PC-9 (cell line): Measurements from ENCODE around the gene MAP3K20. TPM values are rescaled to one million over a fixed set of nuclear protein-coding genes. Genes with fewer than 3 reads are reported as not detected.
"Not testable (repeated sequence)": the region's sequence is repeated elsewhere in the genome, so short reads cannot be mapped to it uniquely, and the experiment has no call there.

Source experiments
- BruUV-seq: library from RNA; stranded (reverse); fragments of 400-500 nt; replicated peaks from 2 replicates; lab custom pipeline; 2021; lab: Mats Ljungman, UMichigan
- CTCF ChIA-PET: fragments of 300-600 bp; sonication (Branson Sonifier 250); formaldehyde crosslinking; loops from one replicate; lab custom pipeline; 2022; ENCODE audit warnings: antibody characterized with exemption; lab: Charles Lee
- POLR2A ChIA-PET: fragments of 300-600 bp; sonication (Branson Sonifier 250); formaldehyde crosslinking; loops from one replicate; lab custom pipeline; 2022; ENCODE audit warnings: antibody characterized with exemption; ENCODE audit not compliant: unreplicated experiment; lab: Charles Lee
- DNase-seq, 2 experiments: peaks; one replicate each; pipeline versions ENCODE4 v3.0.0 to v3.0.0-alpha.2; 2015 to 2022; ENCODE audit warnings: mixed read lengths in 1 of 2
- H2AFZ ChIP-seq: fragments of 200-600 bp; sonication (generic); 2 replicates; pipeline ENCODE4 v1.8.1; 2017; ENCODE audit warnings: antibody characterized with exemption
- H3F3A ChIP-seq: fragments of 200-600 bp; sonication (generic); 2 replicates; pipeline ENCODE4 v1.8.1; 2017; ENCODE audit warnings: antibody characterized with exemption, mild to moderate bottlenecking, low read depth; ENCODE audit not compliant: insufficient read depth
- H3K27ac ChIP-seq: fragments of 200-600 bp; sonication (generic); 2 replicates; pipeline ENCODE4 v1.6.1; 2016; ENCODE audit warnings: mixed run types
- H3K27me3 ChIP-seq: fragments of 200-600 bp; sonication (generic); 2 replicates; pipeline ENCODE4 v1.6.1; 2016; ENCODE audit warnings: low read depth, mixed run types; ENCODE audit not compliant: insufficient read depth
- H3K36me3 ChIP-seq: fragments of 200-600 bp; sonication (generic); 2 replicates; pipeline ENCODE4 v1.6.1; 2016; ENCODE audit warnings: low read depth, mixed run types
- H3K4me1 ChIP-seq: fragments of 200-600 bp; sonication (generic); replicated peaks from 2 replicates; pipeline ENCODE4 v1.6.1; 2016; ENCODE audit warnings: mixed run types; ENCODE audit not compliant: insufficient read depth
- H3K4me2 ChIP-seq: fragments of 200-600 bp; sonication (generic); 2 replicates; pipeline ENCODE4 v1.6.1; 2017; ENCODE audit warnings: mixed run types
- H3K4me3 ChIP-seq: fragments of 200-600 bp; sonication (generic); 2 replicates; pipeline ENCODE4 v1.6.1; 2016; ENCODE audit warnings: mixed run types
- H3K79me2 ChIP-seq: fragments of 200-600 bp; sonication (generic); 2 replicates; pipeline ENCODE4 v1.6.1; 2017; ENCODE audit warnings: low read depth, mixed run types
- H3K9me2 ChIP-seq: fragments of 200-600 bp; sonication (generic); 2 replicates; pipeline ENCODE4 v1.8.1; 2017; ENCODE audit warnings: mild to moderate bottlenecking; ENCODE audit not compliant: insufficient read depth
- H3K9me3 ChIP-seq: fragments of 200-600 bp; sonication (generic); 2 replicates; pipeline ENCODE4 v1.8.1; 2016; ENCODE audit warnings: low read depth; ENCODE audit not compliant: insufficient read depth
- H4K20me1 ChIP-seq: fragments of 200-600 bp; sonication (generic); 2 replicates; pipeline ENCODE4 v1.8.1; 2017; ENCODE audit not compliant: insufficient read depth
- CTCF ChIP-seq: fragments of 200-600 bp; sonication (generic); conservative IDR thresholded peaks from 2 replicates; pipeline ENCODE4 v1.6.1; 2017; ENCODE audit warnings: mixed run types, antibody characterized with exemption, mild to moderate bottlenecking, moderate library complexity
- EZH2 ChIP-seq: fragments of 200-600 bp; sonication (generic); IDR thresholded peaks from 2 replicates; pipeline ENCODE4 v1.8.0; 2017; ENCODE audit warnings: antibody characterized with exemption, low read depth
- intact Hi-C: fragments of 100-400 bp; cut with micrococcal nuclease; formaldehyde crosslinking; loops from one replicate; pipeline ENCODE4 v1.10.0; 2022; ENCODE audit not compliant: unreplicated experiment
- total RNA-seq: library from RNA; stranded (reverse); gene quantifications from 2 replicates; pipeline ENCODE4 v1.2.3, GENCODE V29; 2021

The MAP3K20 gene
- total RNA-seq, 1 experiment from 2014 or later: 58.5 TPM

- intact Hi-C loops: loop anchor here (1.0 kb wide), 1 partner anchor 26 kb away; no protein-coding TSS in a partner anchor
- Histone ChIP-seq H2AFZ (no peak overlapping the region), H3K9me2 (no peaks in the 10 kb centered on the region), H3K36me3 (peaks cover 6% of the 10 kb centered on the region), H3K27ac (no peak overlapping the region), H3K4me2 (no peak overlapping the region), H3K9me3 (no peaks in the 10 kb centered on the region), H3K4me3 (no peak overlapping the region), H4K20me1 (0 out of 2 replicates have a peak, but pooled peaks cover 3% of the 10 kb centered on the region), H3K79me2 (no peaks in the 10 kb centered on the region), H3K27me3 (no peaks in the 10 kb centered on the region), H3K4me1 (no peaks in the 10 kb centered on the region), H3F3A (0 out of 2 replicates have a peak, but pooled peaks cover 3% of the 10 kb centered on the region)
- BruUV-seq: no TSS peak
- TF ChIP-seq CTCF (no peak), EZH2 (no peak)
- DNase-seq: peak in 1 of 2 experiments; percentile 32
- POLR2A ChIA-PET: no interaction called here
- CTCF ChIA-PET: no interaction called here
Observed at GRCh38 chr2:173126819-173127218, 51.2 kb downstream of the MAP3K20 start.

- H3K4me3 ChIP-seq, H3K4me1 ChIP-seq, H2AFZ ChIP-seq, H3K9me2 ChIP-seq, H3F3A ChIP-seq, H3K27ac ChIP-seq, H3K36me3 ChIP-seq, H3K4me2 ChIP-seq, intact Hi-C loops, DNase-seq, CTCF ChIA-PET, H3K27me3 ChIP-seq, H3K79me2 ChIP-seq, BruUV-seq, H4K20me1 ChIP-seq, H3K9me3 ChIP-seq: not testable (repeated sequence)
- POLR2A ChIA-PET: interaction anchor here (0.7 kb wide), 1 partner anchor 42 kb away, joined by 3 read pairs; no protein-coding TSS in a partner anchor
Observed at GRCh38 chr2:173128132-173128531, 52.5 kb downstream of the MAP3K20 start.

- TF ChIP-seq CTCF (no peak), EZH2 (no peak)
- Histone ChIP-seq H3K27ac (no peak overlapping the region), H3K36me3 (peaks cover 6% of the 10 kb centered on the region), H3K4me2 (no peak overlapping the region), H3K9me3 (no peaks in the 10 kb centered on the region), H3K4me3 (no peak overlapping the region), H3K79me2 (peaks cover 4% of the 10 kb centered on the region; the same call in 1 of the 2 replicates), H4K20me1 (0 out of 2 replicates have a peak, but pooled peaks cover 3% of the 10 kb centered on the region), H2AFZ (no peak overlapping the region), H3F3A (0 out of 2 replicates have a peak, but pooled peaks cover 3% of the 10 kb centered on the region), H3K9me2 (no peaks in the 10 kb centered on the region), H3K4me1 (no peaks in the 10 kb centered on the region), H3K27me3 (no peaks in the 10 kb centered on the region)
- ChIA-PET POLR2A (interaction anchor here (0.7 kb wide), 1 partner anchor 16 kb away, joined by 7 read pairs; no protein-coding TSS in a partner anchor), CTCF (no interaction called here)
- no TSS peak for BruUV-seq
- intact Hi-C loops: no loop called here
- DNase-seq: peak in 1 of 2 experiments; percentile 32
Observed at GRCh38 chr2:173130496-173131465, 55.1 kb downstream of the MAP3K20 start.
